MM.1S (cell line): ENCODE results near the gene NCKAP5.

Experiments used
- CTCF ChIP-seq: fragments of 300-600 bp; sonication (generic); IDR thresholded peaks from 2 replicates; pipeline ENCODE4 v1.5.1; 2016; ENCODE audit warnings: antibody characterized with exemption, low read length, mixed read lengths
- EZH2 ChIP-seq: fragments of 300-600 bp; sonication (generic); optimal IDR thresholded peaks from 2 replicates; pipeline ENCODE3; 2017; ENCODE audit warnings: low read depth, mild to moderate bottlenecking, antibody characterized with exemption, low read length, mixed read lengths
- EZH2phosphoT487 ChIP-seq: fragments of 300-600 bp; sonication (generic); IDR thresholded peaks from 2 replicates; pipeline ENCODE4 v1.6.1; 2018; ENCODE audit warnings: antibody characterized with exemption, low read length

- no peak for TF ChIP-seq CTCF
- no peak for TF ChIP-seq EZH2
- no peak for TF ChIP-seq EZH2phosphoT487
These were observed 185.7 kb downstream of the NCKAP5 start for GRCh38 chr2:133382566-133382965.
